Fibroblast of skin of scalp (primary cell): ENCODE measurements around the gene SMYD4. TPM values are rescaled to one million over a fixed set of nuclear protein-coding genes. Genes with fewer than 3 reads are reported as not detected.
"Not testable (repeated sequence)": the region's sequence is repeated elsewhere in the genome, so short reads cannot be mapped to it uniquely, and the experiment has no call there.

Source experiments
- DNase-seq: peaks from one replicate; pipeline ENCODE4 v3.0.0-alpha.2; 2013
- polyA plus RNA-seq, 2 experiments: library from polyadenylated mRNA; unstranded; fragments of 120-200 nt; gene quantifications; one replicate each; pipeline ENCODE4 v1.2.1, GENCODE V29; 2013; ENCODE audit not compliant: insufficient read length in 2 of 2

SMYD4 gene
- 5.1 TPM for polyA plus RNA-seq (2013, experiment 1 of 2; ENCODE audit: insufficient read length)
- 4.3 TPM for polyA plus RNA-seq (2013, experiment 2 of 2; ENCODE audit: insufficient read length)

- DNase-seq: peak; percentile 86
These were observed at the start of gene SMYD4, which contains the start of gene RPA1 for GRCh38 chr17:1829592-1830257. SMYD4 (minus strand) TSS chr17:1829902; CDS start chr17:1827994, 1,908 bp downstream. RPA1 (plus strand) TSS chr17:1830005; CDS start chr17:1830094, 89 bp downstream.

GRCh38 chr17:1878419-1879121 is 48.9 kb upstream of the SMYD4 start:
- no peak for DNase-seq

- DNase-seq: no peak
These were observed 45.9 kb upstream of the SMYD4 start for GRCh38 chr17:1875597-1875996.

- no peak for DNase-seq
These were observed 43.7 kb upstream of the SMYD4 start for GRCh38 chr17:1873418-1873817.

- no peak for DNase-seq
These were observed 43.3 kb upstream of the SMYD4 start for GRCh38 chr17:1872976-1873375.

- no peak for DNase-seq
These were observed 42.6 kb upstream of the SMYD4 start for GRCh38 chr17:1872254-1872653.

- no peak for DNase-seq
These were observed 42.1 kb upstream of the SMYD4 start for GRCh38 chr17:1871756-1872155.

- DNase-seq: no peak
These were observed 40.9 kb upstream of the SMYD4 start for GRCh38 chr17:1870592-1870991.

GRCh38 chr17:1868090-1868489 is 38.4 kb upstream of the SMYD4 start:
- DNase-seq: no peak

- no peak for DNase-seq
These were observed 37.6 kb upstream of the SMYD4 start for GRCh38 chr17:1867307-1867706.

GRCh38 chr17:1865252-1866037 is 35.7 kb upstream of the SMYD4 start:
- DNase-seq: peak; percentile 34

- DNase-seq: no peak
These were observed 31.8 kb upstream of the SMYD4 start for GRCh38 chr17:1861391-1862010.

- DNase-seq: no peak
These were observed 31.3 kb upstream of the SMYD4 start for GRCh38 chr17:1860978-1861377.

- not testable (repeated sequence) for DNase-seq
These were observed 26.8 kb upstream of the SMYD4 start for GRCh38 chr17:1856462-1856861.

- no peak for DNase-seq
These were observed 24.0 kb upstream of the SMYD4 start for GRCh38 chr17:1853698-1854097.

GRCh38 chr17:1852327-1852726 is 22.6 kb upstream of the SMYD4 start:
- DNase-seq: no peak

- DNase-seq: no peak
These were observed 17.5 kb upstream of the SMYD4 start for GRCh38 chr17:1847191-1847590.

- DNase-seq: no peak
These were observed 14.2 kb upstream of the SMYD4 start for GRCh38 chr17:1843947-1844346.

GRCh38 chr17:1839516-1839915 is 9.8 kb upstream of the SMYD4 start:
- DNase-seq: no peak

- no peak for DNase-seq
These were observed 4.9 kb upstream of the SMYD4 start for GRCh38 chr17:1834380-1835149.

GRCh38 chr17:1830288-1830687 is 586 bp upstream of the SMYD4 start:
- no peak for DNase-seq

- DNase-seq: no peak
These were observed 498 bp downstream of the SMYD4 start for GRCh38 chr17:1829216-1829591.
